Measurements from ENCODE around the gene PSMD4.

The PSMD4 gene

GRCh38 chr1:151210830-151211229, 43.7 kb upstream of the PSMD4 start (continued):
- TF ChIP-seq ZNF398 (tag by site-specific recombination; IDR thresholded peaks at IDR 0.05): no peak
- no peak for TF ChIP-seq ZNF529 (tag by site-specific recombination; IDR thresholded peaks at IDR 0.05; ENCODE audit: insufficient replicate concordance)
- no peak for TF ChIP-seq ZBTB20 (tag by site-specific recombination; IDR thresholded peaks at IDR 0.05)
- TF ChIP-seq ZNF426 (tag by site-specific recombination; IDR thresholded peaks at IDR 0.05): no peak
- no peak for TF ChIP-seq ZIC2 (tag by site-specific recombination; IDR thresholded peaks at IDR 0.05)
- 0 out of 2 replicates have a peak, but pooled peaks have one; percentile 14 for TF ChIP-seq ZBTB8A (tag by site-specific recombination; IDR thresholded peaks at IDR 0.05)
- peak; percentile 47; the same call in 1 of the 2 replicates for TF ChIP-seq ZNF184 (tag by site-specific recombination; IDR thresholded peaks at IDR 0.05)
- TF ChIP-seq ZNF660 (tag by site-specific recombination; IDR thresholded peaks at IDR 0.05): no peak; the same call in 1 of the 2 replicates
- peak; percentile 44; the same call in 1 of the 2 replicates for TF ChIP-seq HIC1 (tag by site-specific recombination; IDR thresholded peaks at IDR 0.05)
- TF ChIP-seq ZNF239 (tag by site-specific recombination; IDR thresholded peaks at IDR 0.05): no peak
- no peak for TF ChIP-seq ZNF521 (tag by site-specific recombination; IDR thresholded peaks at IDR 0.05)
- TF ChIP-seq ZSCAN4 (tag by site-specific recombination; IDR thresholded peaks at IDR 0.05): no peak
- TF ChIP-seq, protein P1, sequence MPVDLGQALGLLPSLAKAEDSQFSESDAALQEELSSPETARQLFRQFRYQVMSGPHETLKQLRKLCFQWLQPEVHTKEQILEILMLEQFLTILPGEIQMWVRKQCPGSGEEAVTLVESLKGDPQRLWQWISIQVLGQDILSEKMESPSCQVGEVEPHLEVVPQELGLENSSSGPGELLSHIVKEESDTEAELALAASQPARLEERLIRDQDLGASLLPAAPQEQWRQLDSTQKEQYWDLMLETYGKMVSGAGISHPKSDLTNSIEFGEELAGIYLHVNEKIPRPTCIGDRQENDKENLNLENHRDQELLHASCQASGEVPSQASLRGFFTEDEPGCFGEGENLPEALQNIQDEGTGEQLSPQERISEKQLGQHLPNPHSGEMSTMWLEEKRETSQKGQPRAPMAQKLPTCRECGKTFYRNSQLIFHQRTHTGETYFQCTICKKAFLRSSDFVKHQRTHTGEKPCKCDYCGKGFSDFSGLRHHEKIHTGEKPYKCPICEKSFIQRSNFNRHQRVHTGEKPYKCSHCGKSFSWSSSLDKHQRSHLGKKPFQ (tag by site-specific recombination; IDR thresholded peaks at IDR 0.05): no peak
- TF ChIP-seq, protein P2, sequence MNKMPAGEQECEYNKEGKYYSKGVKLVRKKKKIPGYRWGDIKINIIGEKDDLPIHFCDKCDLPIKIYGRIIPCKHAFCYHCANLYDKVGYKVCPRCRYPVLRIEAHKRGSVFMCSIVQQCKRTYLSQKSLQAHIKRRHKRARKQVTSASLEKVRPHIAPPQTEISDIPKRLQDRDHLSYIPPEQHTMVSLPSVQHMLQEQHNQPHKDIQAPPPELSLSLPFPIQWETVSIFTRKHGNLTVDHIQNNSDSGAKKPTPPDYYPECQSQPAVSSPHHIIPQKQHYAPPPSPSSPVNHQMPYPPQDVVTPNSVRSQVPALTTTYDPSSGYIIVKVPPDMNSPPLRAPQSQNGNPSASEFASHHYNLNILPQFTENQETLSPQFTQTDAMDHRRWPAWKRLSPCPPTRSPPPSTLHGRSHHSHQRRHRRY (tag by site-specific recombination; IDR thresholded peaks at IDR 0.05): no peak
- no peak for TF ChIP-seq TRIM28 (IDR thresholded peaks at IDR 0.05; ENCODE audit: borderline replicate concordance, low read length)
- no peak for TF ChIP-seq ZNF510 (tag by site-specific recombination; IDR thresholded peaks at IDR 0.05; ENCODE audit: insufficient replicate concordance)
- TF ChIP-seq ZNF132 (tag by site-specific recombination; IDR thresholded peaks at IDR 0.05; ENCODE audit: borderline replicate concordance): no peak
- no peak for TF ChIP-seq OVOL3 (tag by site-specific recombination; IDR thresholded peaks at IDR 0.05)
- no peak for TF ChIP-seq FEZF1 (tag by site-specific recombination; IDR thresholded peaks at IDR 0.05)
- TF ChIP-seq ZNF404 (tag by site-specific recombination; IDR thresholded peaks at IDR 0.05): no peak
- TF ChIP-seq MEIS1 (CRISPR knock-in tag; IDR thresholded peaks at IDR 0.05; ENCODE audit: borderline replicate concordance): no peak
- TF ChIP-seq ZNF843 (tag by site-specific recombination; IDR thresholded peaks at IDR 0.05): peak; percentile 62
- TF ChIP-seq ZNF366 (tag by site-specific recombination; conservative IDR thresholded peaks at IDR 0.05): peak; percentile 66
- no peak for TF ChIP-seq ZNF501 (tag by site-specific recombination; IDR thresholded peaks at IDR 0.05)
- TF ChIP-seq ZNF433 (tag by site-specific recombination; IDR thresholded peaks at IDR 0.05; ENCODE audit: low read depth): no peak
- TF ChIP-seq, protein P3, sequence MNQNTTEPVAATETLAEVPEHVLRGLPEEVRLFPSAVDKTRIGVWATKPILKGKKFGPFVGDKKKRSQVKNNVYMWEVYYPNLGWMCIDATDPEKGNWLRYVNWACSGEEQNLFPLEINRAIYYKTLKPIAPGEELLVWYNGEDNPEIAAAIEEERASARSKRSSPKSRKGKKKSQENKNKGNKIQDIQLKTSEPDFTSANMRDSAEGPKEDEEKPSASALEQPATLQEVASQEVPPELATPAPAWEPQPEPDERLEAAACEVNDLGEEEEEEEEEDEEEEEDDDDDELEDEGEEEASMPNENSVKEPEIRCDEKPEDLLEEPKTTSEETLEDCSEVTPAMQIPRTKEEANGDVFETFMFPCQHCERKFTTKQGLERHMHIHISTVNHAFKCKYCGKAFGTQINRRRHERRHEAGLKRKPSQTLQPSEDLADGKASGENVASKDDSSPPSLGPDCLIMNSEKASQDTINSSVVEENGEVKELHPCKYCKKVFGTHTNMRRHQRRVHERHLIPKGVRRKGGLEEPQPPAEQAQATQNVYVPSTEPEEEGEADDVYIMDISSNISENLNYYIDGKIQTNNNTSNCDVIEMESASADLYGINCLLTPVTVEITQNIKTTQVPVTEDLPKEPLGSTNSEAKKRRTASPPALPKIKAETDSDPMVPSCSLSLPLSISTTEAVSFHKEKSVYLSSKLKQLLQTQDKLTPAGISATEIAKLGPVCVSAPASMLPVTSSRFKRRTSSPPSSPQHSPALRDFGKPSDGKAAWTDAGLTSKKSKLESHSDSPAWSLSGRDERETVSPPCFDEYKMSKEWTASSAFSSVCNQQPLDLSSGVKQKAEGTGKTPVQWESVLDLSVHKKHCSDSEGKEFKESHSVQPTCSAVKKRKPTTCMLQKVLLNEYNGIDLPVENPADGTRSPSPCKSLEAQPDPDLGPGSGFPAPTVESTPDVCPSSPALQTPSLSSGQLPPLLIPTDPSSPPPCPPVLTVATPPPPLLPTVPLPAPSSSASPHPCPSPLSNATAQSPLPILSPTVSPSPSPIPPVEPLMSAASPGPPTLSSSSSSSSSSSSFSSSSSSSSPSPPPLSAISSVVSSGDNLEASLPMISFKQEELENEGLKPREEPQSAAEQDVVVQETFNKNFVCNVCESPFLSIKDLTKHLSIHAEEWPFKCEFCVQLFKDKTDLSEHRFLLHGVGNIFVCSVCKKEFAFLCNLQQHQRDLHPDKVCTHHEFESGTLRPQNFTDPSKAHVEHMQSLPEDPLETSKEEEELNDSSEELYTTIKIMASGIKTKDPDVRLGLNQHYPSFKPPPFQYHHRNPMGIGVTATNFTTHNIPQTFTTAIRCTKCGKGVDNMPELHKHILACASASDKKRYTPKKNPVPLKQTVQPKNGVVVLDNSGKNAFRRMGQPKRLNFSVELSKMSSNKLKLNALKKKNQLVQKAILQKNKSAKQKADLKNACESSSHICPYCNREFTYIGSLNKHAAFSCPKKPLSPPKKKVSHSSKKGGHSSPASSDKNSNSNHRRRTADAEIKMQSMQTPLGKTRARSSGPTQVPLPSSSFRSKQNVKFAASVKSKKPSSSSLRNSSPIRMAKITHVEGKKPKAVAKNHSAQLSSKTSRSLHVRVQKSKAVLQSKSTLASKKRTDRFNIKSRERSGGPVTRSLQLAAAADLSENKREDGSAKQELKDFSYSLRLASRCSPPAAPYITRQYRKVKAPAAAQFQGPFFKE (tag by site-specific recombination; IDR thresholded peaks at IDR 0.05; ENCODE audit: borderline replicate concordance): no peak
- no peak for TF ChIP-seq ZNF16 (tag by site-specific recombination; IDR thresholded peaks at IDR 0.05; ENCODE audit: low read depth)
- TF ChIP-seq ZNF621 (tag by site-specific recombination; IDR thresholded peaks at IDR 0.05): no peak

Data from HEK293 (cell line).